Central memory CD8-positive, alpha-beta T cell (primary cell): ENCODE measurements around the gene STK32A.
"Not testable (repeated sequence)": the region's sequence is repeated elsewhere in the genome, so short reads cannot be mapped to it uniquely, and the experiment has no call there.

ENCODE experiments used
- ATAC-seq: fragments of 150-1000 bp; cut with Tn5 transposase; replicated peaks from 2 replicates; pipeline ENCODE4 v1.10.0; 2022; ENCODE audit warnings: mild to moderate bottlenecking, moderate FRiP score, moderate number of reproducible peaks; ENCODE audit not compliant: poor library complexity, severe bottlenecking; ENCODE audit errors: extremely low read depth
- DNase-seq, 2 donors: peaks; one replicate each; pipeline ENCODE4 v3.0.0; 2021; ENCODE audit warnings: low spot score in 2 of 2
- H3K27ac Mint-ChIP-seq: one replicate; pipeline ENCODE4 v1.8.0; 2022; ENCODE audit warnings: low read depth, mild to moderate bottlenecking, moderate library complexity, mixed read lengths
- H3K27me3 Mint-ChIP-seq: one replicate; pipeline ENCODE4 v1.8.0; 2022; ENCODE audit warnings: mixed read lengths
- H3K36me3 Mint-ChIP-seq: one replicate; pipeline ENCODE4 v1.8.0; 2022; ENCODE audit warnings: mild to moderate bottlenecking, moderate library complexity, mixed read lengths; ENCODE audit not compliant: insufficient read depth
- H3K4me1 Mint-ChIP-seq: one replicate; pipeline ENCODE4 v1.8.0; 2022; ENCODE audit warnings: mixed read lengths
- H3K4me3 Mint-ChIP-seq: one replicate; pipeline ENCODE4 v1.8.0; 2022; ENCODE audit warnings: mild to moderate bottlenecking, moderate library complexity, mixed read lengths
- H3K9me3 Mint-ChIP-seq: one replicate; pipeline ENCODE4 v1.8.0; 2022; ENCODE audit warnings: mixed read lengths

The STK32A gene

DNA sequence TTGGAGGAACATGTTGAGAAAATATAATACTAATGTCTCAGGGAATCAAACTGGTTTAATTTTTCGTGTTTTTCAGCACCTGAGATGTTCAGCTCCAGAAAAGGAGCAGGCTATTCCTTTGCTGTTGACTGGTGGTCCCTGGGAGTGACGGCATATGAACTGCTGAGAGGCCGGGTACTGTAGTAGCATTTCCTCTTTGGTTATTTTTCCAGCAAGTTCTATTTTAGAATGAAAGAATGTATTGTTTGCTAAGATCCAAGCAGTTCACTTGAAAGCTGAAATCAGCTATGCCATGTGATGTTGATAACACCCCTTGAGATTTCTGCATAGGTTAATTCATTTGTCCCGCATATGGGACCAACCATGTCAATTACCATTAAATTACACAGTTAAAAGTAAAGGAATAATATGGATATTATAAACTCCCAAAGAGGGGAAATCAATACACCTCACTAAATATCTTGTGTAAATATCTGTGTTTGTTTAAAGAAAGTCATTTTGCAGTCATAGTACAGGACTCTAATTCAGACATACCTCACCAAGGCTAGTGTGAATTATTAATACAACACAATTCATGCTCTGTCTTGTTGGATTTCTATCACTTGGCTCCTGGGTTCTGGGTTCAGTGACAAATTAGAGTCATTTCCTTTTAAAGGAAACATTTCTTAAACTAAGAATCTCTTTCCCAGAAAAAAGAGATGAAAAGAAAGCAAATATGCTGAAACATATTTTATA, 126.8 kb downstream of the STK32A start:
- Mint-ChIP-seq H3K4me1 (no peaks in the 10 kb centered on the region), H3K36me3 (no peaks in the 10 kb centered on the region), H3K4me3 (no peak overlapping the region), H3K27me3 (peaks cover 32% of the 10 kb centered on the region), H3K9me3 (peaks cover 3% of the 10 kb centered on the region), H3K27ac (no peak overlapping the region)
- no peak for DNase-seq
- no peak for ATAC-seq

DNA sequence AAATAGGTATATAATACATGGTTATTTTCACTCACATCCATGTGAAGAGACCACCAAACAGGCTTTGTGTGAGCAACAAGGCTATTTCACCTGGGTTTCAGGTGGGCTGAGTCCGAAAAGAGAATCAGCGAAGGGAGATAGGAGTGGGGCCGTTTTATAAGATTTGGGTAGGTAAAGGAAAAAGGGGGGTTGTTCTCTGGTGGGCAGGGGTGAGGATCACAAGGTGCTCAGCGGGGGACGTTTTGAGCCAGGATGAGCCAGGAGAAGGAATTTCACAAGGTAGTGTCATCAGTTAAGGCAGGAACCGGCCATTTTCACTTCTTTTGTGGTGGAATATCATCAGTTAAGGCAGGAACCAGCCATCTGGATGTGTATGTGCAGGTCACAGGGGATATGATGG, 132.6 kb downstream of the STK32A start:
- H3K4me3 Mint-ChIP-seq, H3K4me1 Mint-ChIP-seq, H3K9me3 Mint-ChIP-seq, DNase-seq, H3K36me3 Mint-ChIP-seq, ATAC-seq, H3K27ac Mint-ChIP-seq: not testable (repeated sequence)
- peaks cover 42% of the 10 kb centered on the region for H3K27me3 Mint-ChIP-seq

DNA sequence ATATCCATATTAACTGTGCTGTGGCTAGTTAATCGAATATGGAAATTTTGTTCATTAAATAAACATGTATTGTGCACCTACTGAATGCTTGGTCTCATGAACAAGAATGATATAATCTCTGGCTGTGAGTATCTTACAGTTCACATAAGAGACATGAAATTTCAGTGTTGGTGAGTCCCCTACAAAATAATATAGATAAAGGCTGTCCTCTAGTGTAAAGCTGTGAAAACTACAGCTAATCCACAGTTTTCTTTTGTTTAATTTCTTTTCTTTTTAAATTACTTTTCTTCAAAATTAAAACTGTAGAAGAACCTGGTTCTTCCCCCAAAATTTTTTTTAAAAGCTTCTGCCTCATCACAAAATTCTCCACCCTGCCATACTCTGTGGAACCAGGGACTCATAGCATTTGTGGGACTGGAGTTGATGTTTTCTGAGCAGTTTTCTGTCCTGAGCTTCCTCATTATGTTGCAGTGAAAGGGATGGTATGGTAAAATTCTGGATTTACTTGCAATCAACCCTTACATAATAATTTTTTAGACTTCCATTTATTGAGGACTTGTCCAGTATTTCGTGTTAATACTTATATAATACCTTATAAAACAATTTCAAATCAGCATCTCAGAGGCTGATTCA, 135.0 kb downstream of the STK32A start:
- no peak overlapping the region for H3K27ac Mint-ChIP-seq
- H3K9me3 Mint-ChIP-seq, result peaks cover 8% of the 10 kb centered on the region
- peaks cover 2% of the 10 kb centered on the region for H3K36me3 Mint-ChIP-seq
- DNase-seq (no peak), ATAC-seq (no peak)
- peaks cover 30% of the 10 kb centered on the region for H3K27me3 Mint-ChIP-seq
- H3K4me1 Mint-ChIP-seq, result no peaks in the 10 kb centered on the region
- H3K4me3 Mint-ChIP-seq, result no peak overlapping the region

DNA sequence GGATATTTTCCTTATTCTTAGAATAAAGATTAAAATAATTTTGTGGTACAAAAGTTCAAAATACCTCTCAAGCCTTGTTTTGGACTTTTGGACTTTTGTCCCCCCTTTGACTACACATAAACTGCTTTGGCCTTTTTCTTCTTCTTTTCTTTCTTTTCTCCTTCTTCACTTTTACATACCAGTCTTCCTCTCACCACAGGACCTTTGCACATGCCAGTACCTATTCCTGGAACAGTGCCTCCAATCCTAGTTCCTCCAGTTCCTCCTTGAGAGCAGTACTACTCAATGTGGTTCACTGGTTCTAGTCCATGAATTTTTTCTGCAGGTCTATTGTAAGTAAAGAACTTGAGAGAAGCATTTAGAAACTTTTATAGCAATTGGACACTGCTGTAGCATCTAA, 136.5 kb downstream of the STK32A start:
- peaks cover 5% of the 10 kb centered on the region for H3K9me3 Mint-ChIP-seq
- no peaks in the 10 kb centered on the region for H3K4me1 Mint-ChIP-seq
- peaks cover 22% of the 10 kb centered on the region for H3K27me3 Mint-ChIP-seq
- ATAC-seq, result no peak
- no peak overlapping the region for H3K27ac Mint-ChIP-seq
- H3K4me3 Mint-ChIP-seq, result no peak overlapping the region
- DNase-seq, result no peak
- peaks cover 3% of the 10 kb centered on the region for H3K36me3 Mint-ChIP-seq

DNA sequence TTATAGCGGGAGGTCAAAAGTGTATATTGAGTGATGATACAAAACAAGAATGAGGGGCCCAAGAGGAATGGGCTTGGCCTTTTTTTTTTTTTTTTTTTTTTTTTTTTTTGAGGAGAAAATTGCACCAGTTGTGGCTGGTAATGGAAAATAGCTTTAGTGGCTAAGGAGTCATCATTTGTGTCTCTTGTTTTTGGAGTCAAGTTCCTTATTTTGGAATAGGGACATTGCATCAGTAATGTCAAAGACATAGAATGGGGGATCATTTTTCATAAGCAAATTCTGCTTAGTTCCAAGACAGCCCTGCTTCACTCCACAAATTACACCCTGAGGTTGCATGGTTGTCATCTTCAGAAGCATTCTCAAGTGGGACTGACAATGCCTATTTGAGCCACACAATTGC, 137.4 kb downstream of the STK32A start:
- ATAC-seq (no peak), DNase-seq (no peak)
- Mint-ChIP-seq H3K36me3 (peaks cover 3% of the 10 kb centered on the region), H3K27me3 (peaks cover 28% of the 10 kb centered on the region), H3K4me1 (no peaks in the 10 kb centered on the region), H3K27ac (no peak overlapping the region), H3K4me3 (no peak overlapping the region), H3K9me3 (peaks cover 5% of the 10 kb centered on the region)

DNA sequence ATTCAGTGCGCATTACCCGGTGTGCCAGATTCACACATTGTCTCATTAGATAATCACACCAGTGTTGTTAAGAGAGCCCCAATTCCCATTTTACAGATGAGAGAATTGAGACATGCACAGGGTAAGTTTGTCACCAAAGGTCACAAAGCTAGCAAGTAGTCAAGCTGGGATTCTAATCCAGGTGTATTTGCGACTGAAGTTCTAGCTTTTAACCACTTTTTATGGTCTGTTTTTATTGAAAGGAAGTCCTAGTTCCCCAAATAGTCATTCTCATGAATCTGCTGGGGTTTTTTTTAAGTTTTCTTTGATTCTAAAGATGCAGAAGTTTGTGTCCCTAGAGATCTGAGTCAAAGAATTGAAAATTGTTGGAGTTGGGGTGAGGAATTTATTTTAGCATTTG, 138.5 kb downstream of the STK32A start:
- peaks cover 34% of the 10 kb centered on the region for H3K27me3 Mint-ChIP-seq
- H3K4me1 Mint-ChIP-seq, result no peaks in the 10 kb centered on the region
- no peak for DNase-seq
- no peak overlapping the region for H3K4me3 Mint-ChIP-seq
- no peak for ATAC-seq
- peaks cover 3% of the 10 kb centered on the region for H3K36me3 Mint-ChIP-seq
- H3K9me3 Mint-ChIP-seq, result peaks cover 5% of the 10 kb centered on the region
- H3K27ac Mint-ChIP-seq, result no peak overlapping the region

DNA sequence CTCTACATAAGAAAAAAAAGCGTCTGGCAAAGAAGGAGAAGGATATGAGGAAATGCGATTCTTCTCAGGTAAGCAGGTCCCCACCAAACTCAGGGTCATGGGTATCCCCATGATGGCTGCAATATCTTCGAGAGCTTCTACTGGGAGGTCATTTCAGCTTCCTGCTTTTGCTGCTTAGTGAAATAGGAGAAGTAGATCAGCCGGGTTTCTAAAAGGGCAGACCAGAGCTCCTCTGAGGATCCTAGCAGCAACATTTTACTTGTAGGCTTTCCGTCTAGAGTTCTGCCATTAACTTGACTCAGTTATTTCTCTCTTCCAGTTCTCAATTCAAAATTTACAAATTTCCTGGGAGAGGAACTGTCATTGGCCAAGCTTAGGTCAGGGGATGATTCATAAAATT, 140.3 kb downstream of the STK32A start:
- no peak overlapping the region for H3K4me3 Mint-ChIP-seq
- H3K36me3 Mint-ChIP-seq, result peaks cover 3% of the 10 kb centered on the region
- ATAC-seq (no peak), DNase-seq (no peak)
- no peaks in the 10 kb centered on the region for H3K4me1 Mint-ChIP-seq
- no peak overlapping the region for H3K27ac Mint-ChIP-seq
- peaks cover 5% of the 10 kb centered on the region for H3K9me3 Mint-ChIP-seq
- H3K27me3 Mint-ChIP-seq, result peaks cover 49% of the 10 kb centered on the region

DNA sequence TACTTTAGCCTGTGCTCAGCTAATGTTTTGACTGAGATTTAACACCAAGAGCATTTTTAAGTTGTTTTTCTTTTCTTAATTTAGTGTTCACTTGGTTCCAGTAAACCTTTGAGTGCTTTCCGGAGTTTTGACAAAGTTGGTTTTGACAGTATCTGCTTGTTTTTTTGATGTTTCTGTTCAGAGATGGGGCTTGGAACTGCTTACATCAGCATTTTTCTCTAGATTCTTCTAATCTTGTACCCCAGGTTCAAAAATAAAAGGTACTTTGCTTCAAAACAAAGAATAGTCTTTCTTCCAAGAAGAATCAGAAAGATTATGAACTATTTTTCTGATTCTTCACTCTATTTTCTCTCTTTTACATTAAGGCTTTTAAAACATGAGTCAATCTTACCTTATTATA, 142.9 kb downstream of the STK32A start:
- Mint-ChIP-seq H3K36me3 (peaks cover 3% of the 10 kb centered on the region), H3K27ac (no peak overlapping the region), H3K9me3 (no peaks in the 10 kb centered on the region), H3K4me1 (no peaks in the 10 kb centered on the region), H3K4me3 (no peak overlapping the region), H3K27me3 (peaks cover 39% of the 10 kb centered on the region)
- ATAC-seq (no peak), DNase-seq (no peak)

DNA sequence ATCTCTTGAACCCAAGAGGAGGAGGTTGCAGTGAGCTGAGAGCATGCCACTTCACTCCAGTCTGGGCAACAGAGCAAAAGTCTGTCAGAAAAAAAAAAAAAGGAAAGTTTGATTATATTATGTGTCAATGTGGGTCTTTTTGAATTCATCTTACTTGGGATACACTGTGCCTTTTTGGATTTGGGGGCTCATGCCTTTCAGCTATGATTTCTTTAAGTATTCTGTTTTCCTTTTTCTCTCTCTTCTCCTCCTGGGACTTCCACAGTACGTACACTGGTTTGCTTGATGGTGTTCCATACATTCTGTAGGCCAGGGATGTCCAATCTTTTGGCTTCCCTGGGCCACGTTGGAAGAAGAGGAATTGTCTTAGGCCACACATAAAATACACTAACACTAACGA, 146.7 kb downstream of the STK32A start:
- DNase-seq, result no peak
- Mint-ChIP-seq H3K36me3 (peaks cover 2% of the 10 kb centered on the region), H3K4me3 (no peak overlapping the region), H3K4me1 (no peaks in the 10 kb centered on the region), H3K27ac (no peak overlapping the region), H3K27me3 (peaks cover 38% of the 10 kb centered on the region), H3K9me3 (no peaks in the 10 kb centered on the region)
- ATAC-seq, result no peak

DNA sequence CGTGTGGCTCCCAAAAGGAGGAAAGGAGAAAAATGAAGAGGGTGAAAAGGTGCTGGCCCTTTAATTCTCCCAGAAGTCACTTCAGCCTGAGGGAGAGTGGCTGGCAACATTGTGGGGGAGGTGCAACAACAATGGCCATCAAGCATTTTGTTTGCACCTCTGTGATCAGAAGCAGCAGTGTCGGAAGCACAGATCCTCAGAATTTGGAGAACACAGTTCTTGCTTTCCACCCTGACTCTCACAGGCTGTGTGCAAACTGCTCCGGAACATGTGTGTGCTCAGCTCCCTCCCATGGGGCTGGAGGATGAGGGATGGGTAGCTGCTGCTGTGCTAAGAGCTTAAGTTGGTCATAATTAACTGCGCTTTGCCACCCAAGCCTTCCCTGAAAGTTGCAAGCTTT, 147.9 kb downstream of the STK32A start:
- no peaks in the 10 kb centered on the region for H3K9me3 Mint-ChIP-seq
- no peaks in the 10 kb centered on the region for H3K4me1 Mint-ChIP-seq
- no peak overlapping the region for H3K4me3 Mint-ChIP-seq
- no peak for DNase-seq
- H3K27me3 Mint-ChIP-seq, result peaks cover 38% of the 10 kb centered on the region
- H3K27ac Mint-ChIP-seq, result no peak overlapping the region
- ATAC-seq, result no peak
- H3K36me3 Mint-ChIP-seq, result peaks cover 2% of the 10 kb centered on the region

DNA sequence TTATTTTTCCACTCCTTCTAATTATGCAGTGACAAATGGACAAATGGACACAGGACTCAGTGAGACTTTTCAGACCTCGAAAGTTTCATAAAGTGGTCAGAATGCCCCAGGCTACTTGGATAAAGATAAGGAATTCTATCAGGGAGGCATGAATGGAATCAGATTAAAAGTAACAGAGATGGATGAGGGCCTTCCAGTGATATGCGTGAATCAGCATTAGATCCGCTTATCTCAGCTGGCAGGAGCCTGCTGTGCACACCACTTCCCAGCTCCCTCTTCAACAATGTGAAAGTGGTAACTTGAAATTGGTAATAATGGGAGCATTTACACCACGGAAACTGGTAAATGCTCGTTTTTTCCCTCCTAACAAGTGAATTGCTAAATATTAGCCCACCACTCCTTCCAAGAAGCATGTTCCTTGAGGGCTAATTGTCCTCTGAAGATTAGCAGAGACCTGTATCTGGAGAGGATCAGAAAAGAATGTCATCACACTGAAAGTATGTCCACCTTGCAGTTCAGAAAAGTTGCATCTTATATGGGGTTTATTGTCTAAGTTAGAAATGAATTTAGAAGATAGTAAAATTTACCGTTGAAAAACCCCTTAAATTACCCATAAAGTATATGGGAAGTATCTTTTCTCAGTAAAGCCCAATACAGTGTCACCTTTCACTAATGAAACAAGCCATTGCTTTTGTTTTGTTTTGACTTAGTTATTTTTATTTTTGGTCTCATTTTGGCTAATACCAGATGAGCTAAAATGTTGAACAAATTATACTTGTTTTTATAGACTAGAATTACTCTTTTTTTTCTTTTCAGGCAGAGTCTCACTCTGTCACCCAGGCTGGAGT, 149.7 kb downstream of the STK32A start:
- no peak overlapping the region for H3K27ac Mint-ChIP-seq
- H3K4me1 Mint-ChIP-seq, result no peaks in the 10 kb centered on the region
- peaks cover 40% of the 10 kb centered on the region for H3K27me3 Mint-ChIP-seq
- H3K4me3 Mint-ChIP-seq, result no peak overlapping the region
- no peaks in the 10 kb centered on the region for H3K9me3 Mint-ChIP-seq
- DNase-seq (no peak), ATAC-seq (no peak)
- peaks cover 2% of the 10 kb centered on the region for H3K36me3 Mint-ChIP-seq

DNA sequence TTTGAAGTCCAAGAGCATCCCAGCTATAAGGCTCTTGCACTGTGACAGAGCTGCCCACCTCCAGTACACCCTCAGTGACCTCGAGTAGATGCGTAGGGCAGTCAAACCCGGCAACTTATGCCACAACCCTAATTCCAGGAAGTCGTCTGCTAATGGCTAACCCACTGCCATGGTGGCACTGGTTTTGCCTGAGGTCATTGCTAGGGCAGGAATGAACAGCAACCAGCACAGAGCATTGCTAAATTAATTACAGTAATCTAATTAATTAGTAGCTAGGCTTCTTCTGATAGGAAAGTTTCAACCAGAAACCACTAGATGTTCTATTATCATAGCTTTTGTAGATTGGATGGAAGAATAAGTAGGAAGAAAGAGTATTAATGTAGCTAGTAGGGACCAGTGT, 152.3 kb downstream of the STK32A start:
- H3K4me1 Mint-ChIP-seq, result no peaks in the 10 kb centered on the region
- peaks cover 53% of the 10 kb centered on the region for H3K27me3 Mint-ChIP-seq
- H3K27ac Mint-ChIP-seq, result no peak overlapping the region
- no peaks in the 10 kb centered on the region for H3K9me3 Mint-ChIP-seq
- no peak for DNase-seq
- no peak for ATAC-seq
- no peak overlapping the region for H3K4me3 Mint-ChIP-seq
- no peaks in the 10 kb centered on the region for H3K36me3 Mint-ChIP-seq
